Left ventricle myocardium inferior (tissue), 1 donor: ENCODE measurements around the gene ZNF845. TPM values are rescaled to one million over a fixed set of nuclear protein-coding genes. Genes with fewer than 3 reads are reported as not detected.

ENCODE experiments used
- DNase-seq: peaks from one replicate; pipeline ENCODE4 v3.0.0-alpha.2; 2020
- H3K27ac ChIP-seq: fragments of 200-600 bp; replicated peaks from 2 replicates; pipeline ENCODE4 v1.8.0; 2021
- H3K27me3 ChIP-seq: fragments of 200-600 bp; 2 replicates; pipeline ENCODE4 v1.8.0; 2021; ENCODE audit warnings: low read depth
- H3K36me3 ChIP-seq: fragments of 200-600 bp; 2 replicates; pipeline ENCODE4 v1.8.0; 2021
- H3K4me1 ChIP-seq: fragments of 200-600 bp; 2 replicates; pipeline ENCODE4 v1.8.0; 2021
- H3K4me3 ChIP-seq: fragments of 200-600 bp; 2 replicates; pipeline ENCODE4 v1.8.0; 2021; ENCODE audit warnings: mild to moderate bottlenecking, moderate library complexity
- H3K9me3 ChIP-seq: fragments of 200-600 bp; replicated peaks from 2 replicates; pipeline ENCODE4 v1.8.0; 2021
- intact Hi-C: fragments of 100-400 bp; cut with micrococcal nuclease; formaldehyde crosslinking; loops from one replicate; pipeline ENCODE4 v1.11.0; 2022
- total RNA-seq: library from RNA; stranded (reverse); fragmentation: NEBNext Ultra II Directional; extraction: Animal tissue kit (Norgen Biotek cat#: 25700); gene quantifications from one replicate; pipeline ENCODE4 v1.2.1, GENCODE V29; 2021
- TF ChIP-seq, protein P1 (sequence below): fragments of 200-600 bp; IDR thresholded peaks from 2 replicates; pipeline ENCODE4 v1.8.0; 2021; ENCODE audit warnings: antibody characterized with exemption, mild to moderate bottlenecking, borderline replicate concordance
- donor health status: DM: no; HTN: yes; CAD: no; lungs with severe emphysema.

Gene ZNF845
- total RNA-seq, 1 donor from 2014 or later, result 3.5 TPM

DNA sequence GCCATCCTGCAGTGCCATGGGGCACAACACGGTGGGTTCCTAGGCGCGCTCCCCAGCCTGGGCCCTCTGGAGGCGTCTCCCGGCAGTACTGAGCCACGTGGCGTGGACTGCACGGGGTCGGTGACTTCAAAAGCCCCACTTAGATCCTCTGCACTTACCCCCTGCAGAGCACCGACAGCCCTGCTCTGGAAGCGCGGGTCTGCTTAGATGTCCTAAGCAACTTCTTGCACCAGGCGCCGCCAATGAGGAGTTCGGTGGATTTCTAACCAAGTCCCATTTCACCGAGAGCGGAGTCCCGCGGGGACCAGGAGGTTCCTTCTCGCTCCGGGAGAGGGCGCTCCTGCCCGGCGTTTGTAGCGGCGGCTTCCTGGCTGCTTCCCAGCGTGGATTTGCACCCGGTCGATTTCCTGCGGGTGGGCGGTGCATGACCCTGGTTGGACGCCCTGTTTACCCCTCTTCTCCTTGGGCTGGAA lies 25.2 kb upstream of the ZNF845 start:
- H3K36me3 ChIP-seq, result no peaks in the 10 kb centered on the region
- peaks cover 93% of the 10 kb centered on the region for H3K27me3 ChIP-seq
- TF ChIP-seq, protein P1, sequence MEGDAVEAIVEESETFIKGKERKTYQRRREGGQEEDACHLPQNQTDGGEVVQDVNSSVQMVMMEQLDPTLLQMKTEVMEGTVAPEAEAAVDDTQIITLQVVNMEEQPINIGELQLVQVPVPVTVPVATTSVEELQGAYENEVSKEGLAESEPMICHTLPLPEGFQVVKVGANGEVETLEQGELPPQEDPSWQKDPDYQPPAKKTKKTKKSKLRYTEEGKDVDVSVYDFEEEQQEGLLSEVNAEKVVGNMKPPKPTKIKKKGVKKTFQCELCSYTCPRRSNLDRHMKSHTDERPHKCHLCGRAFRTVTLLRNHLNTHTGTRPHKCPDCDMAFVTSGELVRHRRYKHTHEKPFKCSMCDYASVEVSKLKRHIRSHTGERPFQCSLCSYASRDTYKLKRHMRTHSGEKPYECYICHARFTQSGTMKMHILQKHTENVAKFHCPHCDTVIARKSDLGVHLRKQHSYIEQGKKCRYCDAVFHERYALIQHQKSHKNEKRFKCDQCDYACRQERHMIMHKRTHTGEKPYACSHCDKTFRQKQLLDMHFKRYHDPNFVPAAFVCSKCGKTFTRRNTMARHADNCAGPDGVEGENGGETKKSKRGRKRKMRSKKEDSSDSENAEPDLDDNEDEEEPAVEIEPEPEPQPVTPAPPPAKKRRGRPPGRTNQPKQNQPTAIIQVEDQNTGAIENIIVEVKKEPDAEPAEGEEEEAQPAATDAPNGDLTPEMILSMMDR, result peak; percentile 62
- H3K9me3 ChIP-seq, result peaks cover 10% of the 10 kb centered on the region
- H3K4me1 ChIP-seq, result no peaks in the 10 kb centered on the region
- intact Hi-C loops, result no loop called here
- peak; percentile 16 for DNase-seq
- no peak overlapping the region for H3K27ac ChIP-seq
- peak overlapping the region; percentile 10 for H3K4me3 ChIP-seq

DNA sequence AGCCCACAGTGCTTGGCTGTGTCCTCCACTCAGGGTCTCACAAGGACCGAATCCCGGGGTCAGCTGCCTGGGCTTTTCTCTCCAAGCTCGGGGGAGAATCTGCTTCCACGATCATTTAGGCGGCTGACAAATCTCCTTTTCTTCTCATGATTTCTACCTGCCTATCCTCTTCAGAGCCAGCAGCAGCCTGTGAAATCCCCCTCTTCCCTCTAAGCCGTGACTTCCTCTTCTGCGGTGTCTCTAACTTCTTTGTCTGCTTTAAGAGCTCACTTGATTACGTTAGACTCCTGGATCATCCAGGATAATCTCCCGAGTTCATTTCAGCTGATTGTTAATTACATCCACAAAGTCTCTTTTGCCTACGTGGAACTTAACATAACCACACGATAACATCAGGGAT lies 22.5 kb upstream of the ZNF845 start:
- H3K27ac ChIP-seq, result no peak overlapping the region
- peaks cover 10% of the 10 kb centered on the region for H3K9me3 ChIP-seq
- intact Hi-C loops, result no loop called here
- no peak overlapping the region for H3K4me3 ChIP-seq
- no peak for DNase-seq
- H3K4me1 ChIP-seq, result no peaks in the 10 kb centered on the region
- TF ChIP-seq, protein P1, result no peak
- H3K27me3 ChIP-seq, result peaks cover 86% of the 10 kb centered on the region
- no peaks in the 10 kb centered on the region for H3K36me3 ChIP-seq

DNA sequence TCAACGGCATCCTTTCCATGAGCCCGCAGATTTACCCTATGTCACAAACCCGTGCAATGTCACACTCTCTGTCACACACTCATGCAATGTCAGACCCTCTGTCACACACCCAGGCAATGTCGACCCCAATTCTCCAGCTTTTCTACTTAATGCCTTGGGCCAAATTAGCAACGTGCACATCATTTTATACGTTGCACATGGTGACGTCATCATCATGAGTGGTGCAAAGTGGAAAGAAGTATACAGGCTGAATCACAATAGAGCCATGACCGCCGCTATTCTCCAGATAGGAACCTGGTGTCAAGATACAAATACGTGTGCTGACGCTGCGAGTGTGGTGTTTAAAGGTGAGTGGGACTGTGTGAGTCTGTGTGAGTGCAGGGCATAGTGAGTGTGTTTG lies 21.7 kb upstream of the ZNF845 start:
- Histone ChIP-seq H3K4me1 (no peaks in the 10 kb centered on the region), H3K27me3 (peaks cover 86% of the 10 kb centered on the region), H3K4me3 (no peak overlapping the region), H3K9me3 (peaks cover 10% of the 10 kb centered on the region), H3K36me3 (no peaks in the 10 kb centered on the region), H3K27ac (no peak overlapping the region)
- no peak for DNase-seq
- TF ChIP-seq, protein P1, result no peak
- intact Hi-C loops, result no loop called here

DNA sequence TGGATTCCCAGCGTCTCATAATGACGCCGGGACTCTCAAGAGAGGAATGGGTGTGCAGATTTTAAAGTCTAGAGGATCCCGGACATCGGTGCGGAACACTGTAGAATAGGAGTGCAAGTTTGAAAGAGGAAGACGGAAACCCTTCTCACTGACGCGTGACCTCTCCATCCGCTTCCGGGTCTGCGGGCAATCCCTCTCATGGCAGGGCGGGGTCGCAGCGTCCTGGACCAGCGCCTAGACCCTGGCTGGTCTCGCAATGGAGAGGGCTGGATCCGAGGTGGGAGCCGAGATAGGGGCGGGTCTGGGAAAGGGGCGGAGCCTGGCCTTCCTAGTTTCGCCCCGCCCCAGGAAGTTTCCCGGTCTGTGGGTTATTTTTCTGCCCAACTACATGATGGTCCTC lies 4.6 kb upstream of the ZNF845 start:
- Histone ChIP-seq H3K9me3 (peaks cover 41% of the 10 kb centered on the region), H3K36me3 (no peaks in the 10 kb centered on the region), H3K4me1 (peaks cover 13% of the 10 kb centered on the region), H3K27me3 (peaks cover 48% of the 10 kb centered on the region), H3K27ac (no peak overlapping the region), H3K4me3 (peak overlapping the region; percentile 50)
- TF ChIP-seq, protein P1, result no peak
- peak; percentile 70 for DNase-seq
- intact Hi-C loops, result no loop called here

DNA sequence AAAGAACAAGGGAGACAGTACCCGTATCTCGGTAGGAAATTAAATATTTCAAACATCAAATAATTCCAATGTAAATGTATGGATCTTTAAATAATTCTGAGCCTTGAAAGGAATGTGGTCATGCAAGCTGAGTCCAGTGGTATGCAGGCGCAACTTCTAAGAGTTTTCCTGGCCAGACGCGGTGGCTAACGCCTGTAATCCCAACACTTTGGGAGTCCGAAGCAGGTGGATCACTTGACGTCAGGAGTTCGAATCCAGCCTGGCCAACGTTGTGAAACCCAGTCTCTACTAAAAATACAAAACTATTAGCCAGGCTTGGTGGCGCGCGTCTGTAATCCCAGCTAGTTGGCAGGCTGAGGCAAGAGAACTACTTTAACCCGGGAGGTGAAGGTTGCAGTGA lies 1.1 kb upstream of the ZNF845 start:
- TF ChIP-seq, protein P1, result no peak
- DNase-seq, result no peak
- Histone ChIP-seq H3K9me3 (peaks cover 24% of the 10 kb centered on the region), H3K4me1 (peaks cover 23% of the 10 kb centered on the region), H3K27ac (peak overlapping the region; percentile 82), H3K4me3 (peak overlapping the region; percentile 95), H3K36me3 (no peaks in the 10 kb centered on the region), H3K27me3 (peaks cover 15% of the 10 kb centered on the region)
- intact Hi-C loops, result no loop called here
